IMR-90 (cell line): ENCODE measurements around the gene NR0B2.
"Not testable (repeated sequence)": the region's sequence is repeated elsewhere in the genome, so short reads cannot be mapped to it uniquely, and the experiment has no call there.

ENCODE experiments used
- BHLHE40 ChIP-seq: fragments of 150-350 bp; IDR thresholded peaks from 2 replicates; pipeline ENCODE4 v1.6.1; 2016; ENCODE audit warnings: mild to moderate bottlenecking, low read depth, low read length
- FOS ChIP-seq: fragments of 150-350 bp; IDR thresholded peaks from 2 replicates; pipeline ENCODE4 v1.6.1; 2016; ENCODE audit warnings: low read depth, low read length
- MAFK ChIP-seq: IDR thresholded peaks from 2 replicates; pipeline ENCODE4 v1.6.1; 2012; ENCODE audit warnings: low read depth, low read length, improper control_type of control experiment
- MAZ ChIP-seq: IDR thresholded peaks from 2 replicates; pipeline ENCODE4 v1.6.1; 2012; ENCODE audit warnings: low read depth, mild to moderate bottlenecking, low read length, improper control_type of control experiment, moderate library complexity, borderline replicate concordance
- MXI1 ChIP-seq: IDR thresholded peaks from 2 replicates; pipeline ENCODE4 v1.6.1; 2012; ENCODE audit warnings: low read depth, mild to moderate bottlenecking, low read length, moderate library complexity, borderline replicate concordance
- POLR2A ChIP-seq: IDR thresholded peaks from 2 replicates; pipeline ENCODE4 v1.6.1; 2012; ENCODE audit warnings: mild to moderate bottlenecking, low read depth, low read length
- RAD21 ChIP-seq: IDR thresholded peaks from 2 replicates; pipeline ENCODE4 v1.6.1; 2012; ENCODE audit warnings: low read length, improper control_type of control experiment
- RCOR1 ChIP-seq: IDR thresholded peaks from 2 replicates; pipeline ENCODE4 v1.6.1; 2012; ENCODE audit warnings: mild to moderate bottlenecking, low read length, improper control_type of control experiment; ENCODE audit not compliant: insufficient replicate concordance
- SMC3 ChIP-seq: fragments of 150-350 bp; IDR thresholded peaks from 2 replicates; pipeline ENCODE4 v1.6.1; 2016; ENCODE audit warnings: low read depth, mild to moderate bottlenecking, antibody characterized with exemption, low read length, moderate library complexity
- TF ChIP-seq, protein P1 (sequence below): conservative IDR thresholded peaks from 2 replicates; pipeline ENCODE4 v1.5.1; 2012; ENCODE audit warnings: mild to moderate bottlenecking, low read depth, low read length, improper control_type of control experiment
- TF ChIP-seq, protein P2 (sequence below): fragments of 150-350 bp; IDR thresholded peaks from 2 replicates; pipeline ENCODE4 v1.6.1; 2016; ENCODE audit warnings: low read depth, mild to moderate bottlenecking, low read length, moderate library complexity, borderline replicate concordance
- TF ChIP-seq, protein P3 (sequence below): fragments of 150-350 bp; IDR thresholded peaks from 2 replicates; pipeline ENCODE4 v1.6.1; 2017; ENCODE audit warnings: mild to moderate bottlenecking, antibody characterized with exemption, low read length, low read depth

DNA sequence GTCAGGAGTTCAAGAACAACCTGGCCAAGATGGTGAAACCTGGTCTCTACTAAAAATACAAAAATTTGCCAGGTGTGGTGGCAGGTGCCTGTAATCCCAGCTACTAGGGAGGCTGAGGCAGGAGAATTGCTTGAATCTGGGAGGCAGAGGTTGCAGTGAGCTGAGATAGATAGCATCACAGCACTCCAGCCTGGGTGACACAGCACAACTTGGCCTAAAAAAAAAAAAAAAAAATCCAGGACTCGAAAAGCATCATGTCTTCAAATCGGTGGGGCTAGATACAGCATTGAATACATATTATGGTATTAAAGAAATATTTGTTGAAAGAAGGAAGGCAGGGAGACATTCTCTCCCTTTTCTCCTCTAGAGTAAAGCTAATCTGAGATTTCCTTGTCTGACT, 40.7 kb downstream of the NR0B2 start:
- TF ChIP-seq, protein P1, sequence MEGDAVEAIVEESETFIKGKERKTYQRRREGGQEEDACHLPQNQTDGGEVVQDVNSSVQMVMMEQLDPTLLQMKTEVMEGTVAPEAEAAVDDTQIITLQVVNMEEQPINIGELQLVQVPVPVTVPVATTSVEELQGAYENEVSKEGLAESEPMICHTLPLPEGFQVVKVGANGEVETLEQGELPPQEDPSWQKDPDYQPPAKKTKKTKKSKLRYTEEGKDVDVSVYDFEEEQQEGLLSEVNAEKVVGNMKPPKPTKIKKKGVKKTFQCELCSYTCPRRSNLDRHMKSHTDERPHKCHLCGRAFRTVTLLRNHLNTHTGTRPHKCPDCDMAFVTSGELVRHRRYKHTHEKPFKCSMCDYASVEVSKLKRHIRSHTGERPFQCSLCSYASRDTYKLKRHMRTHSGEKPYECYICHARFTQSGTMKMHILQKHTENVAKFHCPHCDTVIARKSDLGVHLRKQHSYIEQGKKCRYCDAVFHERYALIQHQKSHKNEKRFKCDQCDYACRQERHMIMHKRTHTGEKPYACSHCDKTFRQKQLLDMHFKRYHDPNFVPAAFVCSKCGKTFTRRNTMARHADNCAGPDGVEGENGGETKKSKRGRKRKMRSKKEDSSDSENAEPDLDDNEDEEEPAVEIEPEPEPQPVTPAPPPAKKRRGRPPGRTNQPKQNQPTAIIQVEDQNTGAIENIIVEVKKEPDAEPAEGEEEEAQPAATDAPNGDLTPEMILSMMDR = not testable (repeated sequence)
- TF ChIP-seq FOS, MAZ, RCOR1, RAD21, POLR2A, MAFK, BHLHE40, MXI1, SMC3: not testable (repeated sequence)
- TF ChIP-seq, protein P2, sequence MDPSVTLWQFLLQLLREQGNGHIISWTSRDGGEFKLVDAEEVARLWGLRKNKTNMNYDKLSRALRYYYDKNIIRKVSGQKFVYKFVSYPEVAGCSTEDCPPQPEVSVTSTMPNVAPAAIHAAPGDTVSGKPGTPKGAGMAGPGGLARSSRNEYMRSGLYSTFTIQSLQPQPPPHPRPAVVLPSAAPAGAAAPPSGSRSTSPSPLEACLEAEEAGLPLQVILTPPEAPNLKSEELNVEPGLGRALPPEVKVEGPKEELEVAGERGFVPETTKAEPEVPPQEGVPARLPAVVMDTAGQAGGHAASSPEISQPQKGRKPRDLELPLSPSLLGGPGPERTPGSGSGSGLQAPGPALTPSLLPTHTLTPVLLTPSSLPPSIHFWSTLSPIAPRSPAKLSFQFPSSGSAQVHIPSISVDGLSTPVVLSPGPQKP = not testable (repeated sequence)
- TF ChIP-seq, protein P3, sequence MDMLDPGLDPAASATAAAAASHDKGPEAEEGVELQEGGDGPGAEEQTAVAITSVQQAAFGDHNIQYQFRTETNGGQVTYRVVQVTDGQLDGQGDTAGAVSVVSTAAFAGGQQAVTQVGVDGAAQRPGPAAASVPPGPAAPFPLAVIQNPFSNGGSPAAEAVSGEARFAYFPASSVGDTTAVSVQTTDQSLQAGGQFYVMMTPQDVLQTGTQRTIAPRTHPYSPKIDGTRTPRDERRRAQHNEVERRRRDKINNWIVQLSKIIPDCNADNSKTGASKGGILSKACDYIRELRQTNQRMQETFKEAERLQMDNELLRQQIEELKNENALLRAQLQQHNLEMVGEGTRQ = not testable (repeated sequence)
